RWPE1 (cell line): ENCODE data around the gene MRRF.

Experiments used
- CTCF ChIA-PET: fragments of 350-600 bp; sonication (Branson Sonifier 250); formaldehyde crosslinking; extraction: SDS; loops from one replicate; lab custom pipeline; 2021; lab: Yijun Ruan, JAX
- POLR2A ChIA-PET: fragments of 400-600 bp; formaldehyde crosslinking; extraction: SDS; loops from one replicate; lab custom pipeline; 2020; ENCODE audit warnings: antibody characterized with exemption; ENCODE audit not compliant: low non-redundant PET; lab: Yijun Ruan, JAX
- DNase-seq: peaks from one replicate; pipeline ENCODE4 v3.0.0; 2012; ENCODE audit warnings: low spot score
- H3K27ac ChIP-seq: fragments of 450-650 bp; 2 replicates; pipeline ENCODE4 v1.5.1; 2017
- TF ChIP-seq, protein P1 (sequence below): fragments of 450-650 bp; conservative IDR thresholded peaks from 2 replicates; pipeline ENCODE4 v1.5.1; 2017; ENCODE audit warnings: low read depth, mild to moderate bottlenecking

MRRF gene

DNA sequence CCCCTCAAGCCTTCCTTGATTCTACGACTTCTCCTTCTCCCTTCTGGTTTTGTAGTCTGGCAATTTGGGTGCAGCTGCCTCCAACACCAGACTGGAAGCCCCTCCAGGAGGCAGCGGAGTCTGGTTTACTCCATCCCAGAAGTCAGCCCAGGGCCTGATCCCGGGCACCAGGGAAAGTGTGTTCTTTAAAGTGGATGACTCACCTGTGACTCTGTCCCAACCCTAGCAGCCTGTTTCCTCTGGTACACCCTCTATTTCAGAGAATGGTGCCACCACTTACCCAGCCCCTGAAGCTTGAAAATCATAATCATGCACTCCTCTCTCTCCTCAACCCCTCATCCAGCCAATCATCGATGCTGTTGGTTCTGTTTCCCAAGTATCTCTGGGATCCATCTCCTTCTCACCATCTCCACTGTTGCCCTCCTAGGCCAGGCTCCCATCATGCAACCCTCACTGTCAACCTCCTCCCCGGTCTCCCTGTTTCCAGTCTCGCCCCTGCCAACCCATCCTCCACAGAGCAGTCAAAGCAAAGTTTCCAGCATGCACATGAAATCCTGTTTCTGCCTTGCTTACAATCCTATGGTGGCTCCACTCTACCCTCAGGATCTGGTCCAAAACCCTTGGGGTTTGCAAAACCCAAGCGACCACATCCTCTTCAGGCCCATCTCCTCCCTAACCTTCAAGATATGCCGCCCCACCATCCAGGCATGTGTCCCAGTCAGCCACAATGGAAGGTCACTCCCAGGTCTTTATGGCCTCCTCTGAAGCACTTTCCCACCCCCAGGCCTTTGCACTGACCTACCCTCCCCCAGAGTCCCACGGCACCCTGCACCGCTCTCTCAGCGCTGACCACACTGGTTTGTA, 46.4 kb upstream of the MRRF start:
- POLR2A ChIA-PET: no interaction called here
- TF ChIP-seq, protein P1, sequence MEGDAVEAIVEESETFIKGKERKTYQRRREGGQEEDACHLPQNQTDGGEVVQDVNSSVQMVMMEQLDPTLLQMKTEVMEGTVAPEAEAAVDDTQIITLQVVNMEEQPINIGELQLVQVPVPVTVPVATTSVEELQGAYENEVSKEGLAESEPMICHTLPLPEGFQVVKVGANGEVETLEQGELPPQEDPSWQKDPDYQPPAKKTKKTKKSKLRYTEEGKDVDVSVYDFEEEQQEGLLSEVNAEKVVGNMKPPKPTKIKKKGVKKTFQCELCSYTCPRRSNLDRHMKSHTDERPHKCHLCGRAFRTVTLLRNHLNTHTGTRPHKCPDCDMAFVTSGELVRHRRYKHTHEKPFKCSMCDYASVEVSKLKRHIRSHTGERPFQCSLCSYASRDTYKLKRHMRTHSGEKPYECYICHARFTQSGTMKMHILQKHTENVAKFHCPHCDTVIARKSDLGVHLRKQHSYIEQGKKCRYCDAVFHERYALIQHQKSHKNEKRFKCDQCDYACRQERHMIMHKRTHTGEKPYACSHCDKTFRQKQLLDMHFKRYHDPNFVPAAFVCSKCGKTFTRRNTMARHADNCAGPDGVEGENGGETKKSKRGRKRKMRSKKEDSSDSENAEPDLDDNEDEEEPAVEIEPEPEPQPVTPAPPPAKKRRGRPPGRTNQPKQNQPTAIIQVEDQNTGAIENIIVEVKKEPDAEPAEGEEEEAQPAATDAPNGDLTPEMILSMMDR: no peak

DNA sequence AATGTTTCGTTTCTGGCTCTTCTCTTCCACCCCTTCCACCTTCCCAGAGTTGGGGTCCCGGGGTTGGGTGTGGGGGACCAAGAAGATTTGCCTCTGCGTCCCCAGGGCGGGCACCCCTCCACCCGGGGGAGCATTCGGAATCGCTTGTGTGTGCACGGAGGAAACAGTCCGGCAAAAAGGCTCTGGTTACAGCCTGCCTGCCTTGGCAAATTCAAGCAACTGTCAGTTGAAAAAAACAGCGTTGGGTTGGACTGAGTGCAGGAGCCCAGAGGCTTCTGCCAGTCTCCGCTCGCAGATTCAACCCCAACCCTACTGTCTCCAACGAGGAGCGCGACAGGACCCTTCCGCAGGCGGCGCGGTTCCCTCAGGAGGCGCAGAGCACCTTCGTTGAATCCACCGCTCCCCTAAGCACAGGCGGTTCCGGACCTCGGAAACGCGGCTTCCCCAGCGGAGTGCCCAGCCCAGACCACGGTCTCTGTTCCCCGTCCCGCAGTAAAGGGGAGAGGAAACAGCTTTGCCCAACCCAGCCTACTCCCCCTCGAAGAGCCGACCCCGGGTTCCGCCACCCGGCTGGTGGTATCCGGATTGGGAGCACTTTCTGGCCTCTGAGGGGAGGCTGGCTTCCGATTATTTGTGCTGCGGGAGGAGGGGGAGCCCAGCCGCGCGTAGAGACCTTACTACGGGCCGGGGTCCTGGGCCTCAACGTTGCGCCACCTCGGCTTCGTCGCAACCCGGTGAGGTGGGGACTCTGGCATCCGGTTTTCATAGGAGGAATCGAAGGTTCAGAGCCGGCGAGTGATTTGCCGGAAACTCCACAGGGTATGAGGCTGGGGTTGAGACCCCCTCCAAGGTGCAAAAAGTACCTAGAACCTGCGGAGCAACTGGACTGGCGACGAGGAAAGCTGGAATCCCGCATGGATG, 45.5 kb upstream of the MRRF start:
- ChIA-PET POLR2A (no interaction called here), CTCF (no interaction called here)
- no peak for DNase-seq
- TF ChIP-seq, protein P1: no peak
- H3K27ac ChIP-seq: no peak overlapping the region

More for the DNA sequence above, 46.4 kb upstream of the MRRF start:
- H3K27ac ChIP-seq: no peak overlapping the region
- DNase-seq: peak; percentile 55
- CTCF ChIA-PET: no interaction called here

DNA sequence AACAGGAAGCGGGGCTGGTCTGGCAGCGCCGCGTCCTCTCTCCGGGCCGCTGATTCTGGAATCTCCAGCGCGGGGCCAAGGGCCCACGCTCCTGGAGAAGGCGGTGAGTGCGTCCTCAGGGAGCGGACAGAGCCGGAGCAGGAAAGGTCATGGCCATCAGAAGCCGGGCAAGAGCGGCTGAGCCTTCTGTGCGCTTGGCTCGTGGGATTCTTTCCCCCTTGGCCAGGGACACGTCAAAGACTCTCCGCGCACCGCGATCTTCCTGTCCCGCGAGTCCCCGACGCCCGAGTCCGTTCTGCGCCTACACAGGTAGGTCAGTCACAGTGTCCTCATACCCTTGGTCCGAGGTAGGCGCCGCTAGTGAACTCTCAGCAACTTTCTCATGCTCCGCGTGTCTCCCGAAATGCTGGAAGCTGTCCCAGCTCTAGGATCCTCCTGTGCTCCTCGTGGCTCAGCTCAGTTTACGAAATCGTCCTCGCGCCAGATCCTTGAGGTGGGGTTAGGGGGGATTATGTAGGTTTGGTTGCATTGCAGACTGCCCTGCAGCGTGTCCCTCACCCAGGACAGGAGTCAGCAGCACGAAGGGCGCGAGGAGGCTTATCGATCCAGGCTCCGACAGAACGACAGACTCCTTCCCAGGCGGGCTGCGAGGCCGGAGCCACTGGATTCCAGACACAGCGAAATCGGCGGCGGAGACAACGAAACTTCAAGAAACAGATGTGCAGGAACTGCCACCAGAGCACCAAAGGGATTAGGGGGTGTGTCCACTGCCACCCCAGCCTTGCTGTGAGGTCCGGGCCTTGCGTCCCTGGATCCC, 44.6 kb upstream of the MRRF start:
- no peak overlapping the region for H3K27ac ChIP-seq
- ChIA-PET CTCF (interaction anchor here (0.6 kb wide), 1 partner anchor 1063 kb away, joined by 3 read pairs; no protein-coding TSS in a partner anchor), POLR2A (no interaction called here)
- no peak for DNase-seq
- TF ChIP-seq, protein P1: no peak

DNA sequence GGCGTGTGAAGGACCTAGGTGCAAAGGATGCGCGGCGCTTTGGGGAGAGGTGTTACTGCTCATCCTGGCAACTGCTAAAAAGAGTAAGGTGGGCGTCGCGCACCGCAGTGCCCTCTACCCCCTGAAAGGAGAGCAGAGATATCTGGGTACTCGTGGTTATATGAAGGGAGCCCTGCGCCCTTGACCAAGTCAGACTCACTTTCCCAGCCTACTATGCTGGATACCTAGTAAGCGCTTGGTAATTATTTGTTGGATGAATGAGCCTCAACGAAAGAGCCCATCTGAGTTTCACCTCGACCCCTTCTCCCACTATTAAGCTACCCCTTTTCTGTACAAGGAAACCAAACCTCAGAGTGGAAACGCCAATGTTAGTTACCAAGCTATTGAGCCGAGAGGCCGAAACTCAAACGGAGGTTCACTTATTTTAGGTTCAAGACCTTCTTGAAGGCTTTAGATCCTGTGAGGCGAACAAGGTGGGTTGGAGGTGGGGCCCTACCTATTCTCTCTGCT, 44.0 kb upstream of the MRRF start:
- no peak overlapping the region for H3K27ac ChIP-seq
- CTCF ChIA-PET: interaction anchor here (0.6 to 0.8 kb wide), 3 partner anchors 34 to 1062 kb away, joined by 3 read pairs; no protein-coding TSS in a partner anchor
- POLR2A ChIA-PET: no interaction called here
- no peak for DNase-seq
- TF ChIP-seq, protein P1: no peak

GRCh38 chr9:122221183-122221811, 43.4 kb upstream of the MRRF start:
- ChIA-PET CTCF (interaction anchor here (0.7 to 0.8 kb wide), 2 partner anchors 34 to 649 kb away, joined by 3 read pairs; no protein-coding TSS in a partner anchor), POLR2A (no interaction called here)
- TF ChIP-seq, protein P1: no peak
- no peak for DNase-seq
- no peak overlapping the region for H3K27ac ChIP-seq
